HG03432 (cell line): Measurements from ENCODE around the gene ASIC2.

Source experiments
- ATAC-seq: cut with Tn5 transposase; IDR thresholded peaks from one replicate; pipeline ENCODE4 v1.9.1; 2021; ENCODE audit warnings: mild to moderate bottlenecking, moderate library complexity; ENCODE audit not compliant: unreplicated experiment

ASIC2 gene

DNA sequence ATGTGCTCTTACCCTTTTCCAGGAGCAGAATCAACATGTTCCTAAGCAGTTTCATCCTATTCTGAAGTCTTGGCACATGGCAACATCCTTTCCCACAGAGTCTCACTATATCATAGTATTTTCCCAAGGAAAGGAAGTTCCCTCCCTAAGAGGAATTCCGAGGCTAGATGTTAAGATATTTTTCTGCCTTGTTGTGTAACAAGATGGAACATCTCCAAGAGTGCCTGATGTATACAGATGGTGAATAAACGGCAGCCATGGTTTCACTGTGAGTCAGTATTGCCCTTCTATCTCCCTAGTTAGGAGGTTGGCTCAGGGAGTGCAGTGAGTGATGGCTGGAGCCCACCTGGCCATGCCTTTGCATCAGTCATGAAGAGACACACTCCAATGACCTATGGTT is 253.2 kb downstream of the ASIC2 start:
- ATAC-seq = no peak

GRCh38 chr17:33038740-33039139 is 254.4 kb downstream of the ASIC2 start:
- no peak for ATAC-seq

DNA sequence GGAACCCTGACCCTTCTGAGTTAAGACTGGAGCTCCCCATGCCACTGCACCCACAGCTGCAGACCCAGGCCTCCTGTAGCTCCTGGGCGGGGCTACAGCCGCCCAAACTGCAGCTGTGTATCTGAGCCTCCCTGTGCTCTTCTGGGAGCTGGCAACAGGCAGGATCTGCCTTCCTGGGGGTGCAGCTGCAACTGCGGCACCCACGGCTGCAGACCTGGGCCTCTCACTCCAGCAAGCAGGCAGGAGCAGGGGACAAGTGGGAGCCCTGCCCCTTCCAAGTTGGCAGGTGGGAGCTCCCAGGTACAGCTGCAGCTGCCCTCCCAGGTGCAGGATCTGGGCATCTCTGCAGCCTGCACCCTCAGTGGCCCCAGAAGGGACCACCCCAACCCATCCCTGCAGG is 259.9 kb downstream of the ASIC2 start:
- no peak for ATAC-seq

- ATAC-seq = no peak
These were observed 264.3 kb downstream of the ASIC2 start for GRCh38 chr17:33028778-33029177.

- no peak for ATAC-seq
These were observed 265.0 kb downstream of the ASIC2 start for GRCh38 chr17:33028061-33028460.

- ATAC-seq = no peak
These were observed 268.2 kb downstream of the ASIC2 start for GRCh38 chr17:33024688-33025486.

GRCh38 chr17:33023790-33024189 is 269.3 kb downstream of the ASIC2 start:
- no peak for ATAC-seq

- ATAC-seq = no peak
These were observed 271.2 kb downstream of the ASIC2 start for GRCh38 chr17:33021731-33022408.

- no peak for ATAC-seq
These were observed 273.8 kb downstream of the ASIC2 start for GRCh38 chr17:33019161-33019890.

DNA sequence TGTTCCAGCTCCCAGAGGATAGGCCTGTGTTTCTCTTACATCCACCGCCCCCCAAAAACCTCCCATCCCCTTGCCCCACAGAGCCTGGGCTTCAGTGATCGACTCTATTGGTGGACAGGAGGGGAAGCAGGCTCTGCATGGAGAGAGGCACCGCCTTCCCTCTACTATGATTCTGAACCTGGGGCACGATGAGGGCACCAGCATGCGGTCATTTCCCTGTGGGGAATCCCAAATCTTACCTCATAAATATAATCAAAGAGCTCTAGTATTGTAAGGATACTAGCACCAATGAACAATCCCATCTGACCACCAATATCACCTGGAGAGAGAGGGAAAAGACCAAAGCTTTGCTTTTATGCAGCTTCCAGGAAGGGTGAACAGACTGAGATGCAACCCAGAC is 275.7 kb downstream of the ASIC2 start:
- ATAC-seq = no peak

DNA sequence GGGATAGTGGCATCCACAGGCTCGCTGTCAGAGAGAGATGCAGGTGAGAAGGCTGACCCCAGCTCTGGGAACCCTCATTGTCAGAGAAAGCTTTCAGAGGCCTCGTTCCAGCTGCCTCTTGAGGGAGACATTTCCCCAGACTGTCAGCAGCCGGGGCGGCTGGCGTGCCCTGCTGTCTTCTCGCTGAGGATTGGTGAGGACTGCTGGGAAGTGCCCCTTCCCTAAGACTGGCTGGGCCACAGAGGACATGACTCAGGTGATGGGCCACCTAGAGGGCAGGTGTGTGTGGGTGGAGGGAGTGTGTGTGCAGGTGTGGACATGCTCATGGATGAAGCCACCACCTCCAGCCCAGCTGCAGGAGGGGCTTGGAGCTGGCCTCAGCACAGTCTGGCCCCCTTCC is 276.2 kb downstream of the ASIC2 start:
- no peak for ATAC-seq

GRCh38 chr17:33015716-33016346 is 277.3 kb downstream of the ASIC2 start:
- ATAC-seq = no peak

DNA sequence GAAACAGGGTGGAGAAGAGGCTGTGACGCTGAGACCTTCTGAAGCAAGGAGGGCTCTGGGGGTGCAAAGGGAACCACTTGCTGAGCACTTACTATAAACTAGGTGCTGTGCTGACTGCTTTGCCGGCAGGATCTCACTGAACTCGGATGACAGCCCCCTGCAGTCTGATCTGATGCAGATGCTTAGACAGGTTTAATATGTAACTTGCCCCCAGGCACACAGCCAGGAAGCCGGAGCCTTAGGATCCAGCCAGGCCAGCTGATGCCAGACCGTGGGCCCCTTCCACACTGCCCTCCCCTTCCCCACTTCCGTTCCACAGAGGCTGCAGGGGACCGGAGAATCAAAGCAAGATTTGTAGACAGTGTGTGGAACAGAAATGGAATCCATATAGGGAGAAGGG is 278.3 kb downstream of the ASIC2 start:
- ATAC-seq = no peak

DNA sequence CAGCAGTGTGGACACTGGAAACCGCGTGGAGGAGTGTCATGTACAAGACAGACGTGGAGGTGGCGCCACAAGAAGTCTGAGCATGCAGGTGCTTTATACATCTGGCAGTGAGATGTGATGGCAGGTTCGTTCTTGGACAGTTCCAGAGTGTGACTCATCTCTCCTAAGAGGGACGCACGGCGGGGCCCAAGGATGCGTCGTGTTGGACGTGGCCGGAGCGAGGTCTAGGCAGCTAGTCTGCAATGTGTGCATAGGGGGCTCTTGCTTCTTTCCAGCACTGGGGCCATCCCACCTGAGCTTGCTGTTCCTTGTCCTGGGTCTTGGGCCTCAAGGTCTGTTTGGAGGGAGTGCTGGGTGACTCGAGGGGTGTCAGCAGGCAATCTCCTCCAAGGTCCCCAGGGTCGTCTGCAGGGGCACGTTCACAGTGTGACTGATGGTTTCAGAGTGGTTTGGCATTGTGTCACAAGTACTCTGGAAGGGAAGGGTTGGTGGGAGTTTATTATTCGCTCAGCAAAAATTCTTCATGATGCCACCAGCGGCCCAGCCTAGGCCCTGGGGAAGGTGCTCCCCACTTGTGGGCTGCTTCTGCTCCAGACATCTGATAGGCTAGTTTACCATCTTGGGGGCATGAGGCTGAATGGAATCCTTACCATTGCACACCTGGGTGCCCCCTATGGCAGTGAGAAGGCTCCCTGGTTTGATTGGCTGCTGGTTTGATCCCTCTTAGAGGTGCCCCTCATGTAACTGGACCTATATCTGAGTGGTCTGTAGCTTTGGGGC is 279.3 kb downstream of the ASIC2 start:
- ATAC-seq = no peak

GRCh38 chr17:33012522-33013033 is 280.5 kb downstream of the ASIC2 start:
- no peak for ATAC-seq

GRCh38 chr17:33009636-33010035 is 283.5 kb downstream of the ASIC2 start:
- no peak for ATAC-seq

- no peak for ATAC-seq
These were observed 285.9 kb downstream of the ASIC2 start for GRCh38 chr17:33007186-33007585.

DNA sequence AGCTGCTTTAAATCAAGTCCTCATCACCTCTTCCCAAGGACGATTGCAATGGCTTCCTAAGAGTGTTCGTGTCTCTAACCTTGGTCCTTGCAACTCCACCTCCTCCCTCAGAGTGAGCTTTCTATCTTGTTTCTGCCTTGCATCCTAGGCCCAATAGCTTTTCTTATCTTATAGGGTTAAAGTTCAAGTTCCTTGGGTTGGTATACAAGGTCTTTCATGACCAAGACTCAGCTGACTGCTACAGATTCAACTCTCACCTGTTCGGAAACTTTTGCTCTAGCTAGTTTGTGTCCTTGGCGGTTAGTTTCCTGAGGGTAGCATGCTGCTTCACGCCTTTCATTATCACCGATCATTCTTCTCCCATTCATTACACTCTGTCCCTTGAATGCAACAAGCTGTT is 290.8 kb downstream of the ASIC2 start:
- no peak for ATAC-seq

GRCh38 chr17:32998887-32999228 is 294.2 kb downstream of the ASIC2 start:
- ATAC-seq = no peak

DNA sequence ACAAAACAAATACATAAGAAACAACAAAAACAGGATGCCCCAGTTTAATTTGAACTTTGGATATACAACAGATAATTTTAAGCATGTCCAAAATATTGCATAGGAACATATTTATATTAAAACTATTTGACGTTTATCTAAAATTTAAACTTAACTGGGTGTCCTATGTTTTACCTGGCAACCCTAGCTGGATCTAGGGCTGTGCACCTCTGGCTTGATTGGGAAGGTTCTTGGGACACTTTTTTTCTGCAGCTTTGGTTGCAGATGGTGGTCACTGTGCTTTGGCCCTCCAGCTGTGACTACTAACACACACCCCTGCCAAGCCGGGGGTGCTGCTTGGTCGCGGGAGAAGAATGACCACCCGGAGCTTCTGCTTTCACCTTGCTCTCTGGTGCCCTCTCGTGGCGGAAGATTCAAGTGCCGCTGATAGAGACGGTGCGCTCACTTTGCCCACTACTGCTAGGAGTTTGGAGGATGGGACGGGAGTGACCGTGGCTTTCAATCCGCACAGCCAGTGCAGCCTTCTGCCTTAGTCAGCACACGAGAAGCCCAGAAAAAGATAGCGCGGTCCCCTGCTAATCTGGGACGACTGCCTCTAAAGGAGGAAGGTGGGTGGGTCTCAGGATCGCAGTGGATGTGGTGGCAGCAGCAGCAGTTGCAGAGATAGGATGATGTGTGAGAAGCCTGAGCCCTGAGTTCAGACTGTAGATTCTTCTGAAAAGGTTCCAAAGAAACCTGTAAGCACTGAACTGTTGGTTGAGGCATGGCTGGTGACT is 294.8 kb downstream of the ASIC2 start:
- no peak for ATAC-seq
